NCI-H1436 (cell line): ENCODE results near the gene MRPL4.

ENCODE experiments used
- DNase-seq: peaks from one replicate; lab custom pipeline; 2025; lab: John Stamatoyannopoulos, UW

The MRPL4 gene

DNA sequence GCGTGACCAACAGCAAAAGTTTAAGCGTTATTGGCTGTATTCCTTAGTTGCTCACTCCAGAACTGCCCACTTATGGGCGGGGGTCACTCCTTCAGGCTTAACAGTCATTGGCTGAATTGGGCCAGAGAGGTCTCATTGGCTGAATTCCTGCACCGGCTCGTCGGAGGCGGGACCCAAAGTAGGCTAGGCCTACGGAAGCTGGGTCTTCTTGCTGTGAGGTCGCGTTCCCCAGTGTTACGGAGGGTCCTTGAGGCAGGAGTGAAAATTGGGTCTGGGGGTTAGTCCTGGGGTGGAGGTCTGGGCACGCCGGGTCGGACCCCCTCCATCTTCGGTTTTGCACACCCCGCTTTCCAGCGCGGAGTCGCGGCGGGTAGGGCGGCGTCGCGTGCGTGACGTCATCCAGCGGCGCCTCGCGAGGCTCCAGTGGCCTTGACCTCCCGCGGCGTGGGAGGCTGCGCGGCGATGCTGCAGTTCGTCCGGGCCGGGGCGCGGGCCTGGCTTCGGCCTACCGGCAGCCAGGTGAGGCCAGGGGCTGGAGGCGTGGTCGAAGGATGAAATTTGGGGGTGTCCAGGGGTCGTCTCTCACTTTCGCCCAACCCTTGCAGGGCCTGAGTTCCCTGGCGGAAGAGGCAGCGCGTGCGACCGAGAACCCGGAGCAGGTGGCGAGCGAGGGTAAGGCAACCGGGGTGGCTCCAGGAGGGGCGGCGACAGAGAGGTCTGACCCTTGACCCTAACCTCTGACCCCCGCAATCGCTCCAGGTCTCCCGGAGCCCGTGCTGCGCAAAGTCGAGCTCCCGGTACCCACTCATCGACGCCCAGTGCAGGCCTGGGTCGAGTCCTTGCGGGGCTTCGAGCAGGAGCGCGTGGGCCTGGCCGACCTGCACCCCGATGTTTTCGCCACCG lies at the start of gene MRPL4:
TSS of gene MRPL4 (plus strand) at position 423 of the 903 bp plus-strand sequence. CDS start at position 463, 40 bp downstream.
- DNase-seq = peak; percentile 98

DNA sequence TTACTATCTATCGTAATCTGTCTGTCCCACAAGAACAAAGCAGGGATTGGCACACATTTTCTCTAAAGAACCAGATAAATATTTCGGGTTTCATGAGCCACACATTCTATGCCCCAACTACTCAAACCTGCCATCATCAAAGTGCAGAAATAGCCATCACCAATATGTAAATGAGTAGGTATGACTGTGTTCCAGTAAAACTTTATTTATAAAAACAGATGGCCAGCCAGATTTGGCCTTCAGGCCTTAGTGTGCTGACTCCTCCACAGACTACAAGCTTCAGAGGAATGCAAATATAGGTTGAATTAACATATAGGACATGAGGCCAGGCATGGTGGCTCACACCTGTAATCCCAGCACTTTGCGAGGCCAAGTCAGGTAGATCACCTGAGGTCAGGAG lies 48.3 kb upstream of the MRPL4 start:
- DNase-seq = no peak

GRCh38 chr19:10205636-10206035 lies 46.4 kb upstream of the MRPL4 start:
- DNase-seq = no peak

GRCh38 chr19:10206226-10206885 lies 45.7 kb upstream of the MRPL4 start:
- DNase-seq = no peak

GRCh38 chr19:10207026-10207425 lies 45.0 kb upstream of the MRPL4 start:
- DNase-seq = no peak

GRCh38 chr19:10209315-10209714 lies 42.7 kb upstream of the MRPL4 start:
- no peak for DNase-seq

- DNase-seq = no peak
Measured at GRCh38 chr19:10211061-10211460, 41.0 kb upstream of the MRPL4 start.

GRCh38 chr19:10211691-10212090 lies 40.3 kb upstream of the MRPL4 start:
- no peak for DNase-seq

- DNase-seq = no peak
Measured at GRCh38 chr19:10214784-10215183, 37.2 kb upstream of the MRPL4 start.

DNA sequence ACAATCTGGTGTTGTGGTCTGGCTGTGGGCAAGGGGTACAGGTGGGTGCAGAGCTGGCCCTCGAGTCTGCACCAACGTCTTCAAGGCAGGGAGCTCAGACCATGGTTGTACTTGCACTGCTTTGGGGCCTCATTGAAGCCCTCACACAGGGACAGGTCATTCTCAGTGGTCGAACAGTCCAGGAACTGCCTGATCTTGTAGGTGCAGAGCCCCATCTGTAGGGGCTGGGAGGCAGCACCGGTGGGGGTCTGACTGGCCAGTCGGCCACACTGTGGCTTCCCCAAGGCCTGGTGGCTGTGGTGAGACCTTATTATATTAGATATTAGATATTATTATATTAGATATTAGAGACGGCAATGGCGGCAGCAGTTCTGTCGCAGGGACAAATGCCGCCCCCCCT lies 34.9 kb upstream of the MRPL4 start:
- DNase-seq = no peak

- DNase-seq = peak; percentile 30
Measured at GRCh38 chr19:10219678-10220077, 32.3 kb upstream of the MRPL4 start.

GRCh38 chr19:10220695-10221094 lies 31.3 kb upstream of the MRPL4 start:
- DNase-seq = no peak

DNA sequence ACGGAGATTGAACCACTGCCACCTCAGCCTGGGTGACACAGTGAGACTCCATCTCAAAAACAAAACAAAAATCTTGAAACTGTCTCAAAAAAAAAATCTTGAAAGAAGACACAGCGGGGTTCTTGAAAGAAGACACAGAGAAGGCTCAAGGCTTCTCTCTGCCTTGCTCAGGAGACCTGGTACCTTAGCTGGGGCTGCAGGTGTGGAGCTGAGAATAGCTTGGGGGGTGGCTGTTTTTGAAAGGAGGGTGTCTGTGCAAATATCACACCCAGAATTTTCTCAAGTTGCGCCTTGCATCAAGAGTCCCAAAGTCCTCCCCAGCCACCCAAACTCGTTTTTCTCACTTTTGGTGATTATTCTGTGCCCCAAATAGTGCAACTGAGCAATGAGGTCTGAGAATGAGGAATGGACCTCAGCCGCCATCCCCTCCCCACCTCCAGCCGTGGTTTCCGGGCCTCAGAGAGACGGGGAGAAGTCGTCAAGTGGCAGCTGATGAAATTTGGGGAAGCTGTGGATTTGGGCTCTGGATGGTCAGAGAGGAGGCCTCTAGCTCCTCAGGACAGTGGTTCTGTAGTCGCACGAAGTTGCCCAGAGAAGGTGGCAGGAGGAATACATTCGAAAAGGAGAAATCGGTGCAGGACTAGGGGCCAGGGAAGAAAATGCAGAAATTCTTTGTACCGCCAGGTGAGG lies 29.7 kb upstream of the MRPL4 start:
- DNase-seq = no peak

- no peak for DNase-seq
Measured at GRCh38 chr19:10223488-10224213, 28.4 kb upstream of the MRPL4 start.

DNA sequence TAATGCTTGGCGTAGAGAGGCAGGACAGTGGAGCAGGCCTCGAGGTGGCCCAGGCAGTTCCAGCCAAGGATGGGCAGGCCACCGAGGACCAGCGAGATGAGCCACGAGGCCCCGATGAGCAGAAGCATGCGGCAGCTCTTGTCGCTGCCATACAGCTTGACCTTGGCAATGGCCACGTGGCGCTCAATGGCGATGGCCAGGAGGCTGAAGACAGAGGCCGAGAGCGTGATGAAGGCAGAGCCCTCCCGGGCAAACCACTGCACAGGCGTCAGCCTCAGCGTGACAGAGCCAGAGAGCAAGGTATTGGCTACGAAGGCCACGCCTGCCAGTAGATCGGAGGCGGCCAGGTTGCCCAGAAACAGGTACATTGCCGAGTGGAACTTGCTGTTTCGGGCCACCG lies 27.7 kb upstream of the MRPL4 start:
- DNase-seq = no peak

DNA sequence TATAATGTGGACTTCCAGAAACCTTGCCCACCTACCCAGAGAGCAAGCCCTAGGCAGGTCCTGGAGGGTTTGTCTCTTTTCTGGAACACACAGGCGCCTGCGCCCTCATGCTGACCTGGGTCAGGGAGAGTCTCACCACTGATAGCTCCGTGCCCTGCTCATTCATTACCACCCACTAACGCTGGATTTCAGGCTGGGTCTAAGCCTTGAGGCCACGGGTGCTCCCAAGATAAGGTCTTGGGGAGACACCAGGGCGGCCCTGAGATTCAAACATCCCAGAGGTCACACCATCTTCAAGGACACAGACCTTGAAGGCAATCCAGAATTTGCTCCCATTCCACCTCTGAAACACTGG lies 26.0 kb upstream of the MRPL4 start:
- DNase-seq = no peak

DNA sequence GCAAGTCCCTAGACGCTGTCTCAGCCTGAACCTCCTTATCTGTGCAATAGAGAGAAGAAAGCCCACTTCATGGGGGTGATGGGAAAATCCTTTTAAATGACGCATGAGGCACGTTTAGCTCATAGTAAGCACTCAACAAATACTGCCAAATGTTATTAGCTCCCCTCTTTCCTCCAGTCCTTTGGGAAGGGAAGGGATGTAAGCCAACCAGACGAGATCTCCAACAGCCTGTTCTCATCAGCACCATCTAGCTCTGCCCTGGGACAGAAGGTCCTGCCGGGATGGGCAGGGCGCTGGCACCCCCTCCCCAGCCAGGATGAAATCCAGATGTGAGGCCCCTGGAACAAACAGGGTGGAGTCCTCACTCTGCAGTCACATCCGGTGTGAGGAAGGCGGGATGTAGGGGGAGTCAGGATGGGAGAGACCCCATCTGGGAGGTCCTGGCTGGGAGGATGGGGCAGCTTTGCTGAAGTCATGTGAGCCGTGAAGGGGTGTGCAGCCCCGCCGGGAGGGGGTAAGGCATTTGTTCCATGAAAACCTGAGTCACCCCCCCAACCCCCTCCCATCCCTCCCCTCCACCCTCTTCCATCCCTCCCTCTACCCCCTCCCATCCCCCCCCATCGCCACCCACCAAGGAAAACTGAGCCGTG lies 25.5 kb upstream of the MRPL4 start:
- DNase-seq = no peak

DNA sequence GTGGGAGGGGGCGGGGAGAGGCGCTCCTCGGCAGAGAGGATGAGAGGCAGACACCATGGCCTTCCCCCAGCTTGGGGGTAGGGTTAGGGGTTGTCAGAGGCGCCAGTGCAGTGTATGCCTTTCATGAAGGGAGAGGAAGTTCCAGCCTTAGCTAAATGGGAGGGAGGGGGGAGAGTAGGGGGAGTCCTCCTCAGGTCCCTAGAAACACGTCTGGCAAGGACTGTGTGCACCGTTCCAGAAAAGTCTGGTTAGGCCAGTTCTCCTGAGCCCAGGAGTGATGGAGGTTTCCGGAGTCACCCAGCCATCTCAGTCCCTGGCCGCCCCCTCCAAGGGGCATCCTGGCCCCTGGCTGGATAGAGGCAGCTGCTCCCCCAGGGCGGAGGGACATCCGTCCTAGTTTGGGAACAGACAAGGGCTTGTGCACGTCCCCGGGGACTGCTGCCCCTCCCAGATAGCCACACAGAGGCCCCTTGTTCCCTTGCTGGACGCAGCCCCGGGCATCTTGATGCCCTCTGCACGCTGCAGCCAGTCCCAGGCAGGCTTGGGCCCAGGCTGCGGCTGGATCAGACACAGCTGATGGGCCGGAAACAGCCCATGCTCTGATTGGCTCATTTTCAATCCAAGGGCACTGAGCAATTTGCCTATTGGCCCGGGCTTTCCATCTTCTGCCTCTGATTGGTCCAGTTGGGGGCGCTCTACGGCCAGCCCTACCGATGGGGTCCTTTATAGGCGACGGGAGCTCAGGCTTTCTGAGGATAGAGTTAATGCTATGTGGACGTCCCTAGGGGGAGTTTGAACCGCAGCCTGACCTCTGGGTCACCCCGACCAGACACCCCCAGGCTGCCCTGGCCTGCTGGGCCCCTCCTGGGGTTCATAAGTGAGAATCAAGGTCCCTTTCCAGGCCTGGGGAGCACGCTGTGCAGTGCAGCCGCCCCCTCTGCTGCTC lies 24.7 kb upstream of the MRPL4 start:
- DNase-seq = no peak

GRCh38 chr19:10228393-10228792 lies 23.6 kb upstream of the MRPL4 start:
- DNase-seq = no peak

DNA sequence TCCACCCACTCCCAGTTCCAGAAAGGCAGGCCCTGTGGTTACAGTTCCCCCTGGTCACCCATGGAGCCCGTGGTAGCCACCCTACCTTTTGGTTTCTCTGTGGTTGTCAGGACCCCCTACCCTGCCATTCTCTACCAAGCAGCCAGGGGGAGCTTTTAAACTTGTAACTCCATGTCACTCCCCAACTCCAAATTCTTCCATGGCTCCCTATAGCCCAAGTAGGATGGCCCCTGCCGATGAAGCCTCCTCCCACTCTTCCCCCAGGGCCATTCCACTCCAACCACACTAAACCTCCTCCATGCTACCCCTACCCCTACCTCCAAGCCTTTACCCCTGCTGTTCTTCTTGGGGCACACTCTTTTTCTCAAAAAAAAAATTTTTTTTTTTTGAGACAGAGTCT lies 23.1 kb upstream of the MRPL4 start:
- DNase-seq = peak; percentile 46
